ENCODE measurements around the gene NMRK2.
A peak's percentile ranks its signal among the peaks of the same experiment; 100 is the strongest.

Gene NMRK2

DNA sequence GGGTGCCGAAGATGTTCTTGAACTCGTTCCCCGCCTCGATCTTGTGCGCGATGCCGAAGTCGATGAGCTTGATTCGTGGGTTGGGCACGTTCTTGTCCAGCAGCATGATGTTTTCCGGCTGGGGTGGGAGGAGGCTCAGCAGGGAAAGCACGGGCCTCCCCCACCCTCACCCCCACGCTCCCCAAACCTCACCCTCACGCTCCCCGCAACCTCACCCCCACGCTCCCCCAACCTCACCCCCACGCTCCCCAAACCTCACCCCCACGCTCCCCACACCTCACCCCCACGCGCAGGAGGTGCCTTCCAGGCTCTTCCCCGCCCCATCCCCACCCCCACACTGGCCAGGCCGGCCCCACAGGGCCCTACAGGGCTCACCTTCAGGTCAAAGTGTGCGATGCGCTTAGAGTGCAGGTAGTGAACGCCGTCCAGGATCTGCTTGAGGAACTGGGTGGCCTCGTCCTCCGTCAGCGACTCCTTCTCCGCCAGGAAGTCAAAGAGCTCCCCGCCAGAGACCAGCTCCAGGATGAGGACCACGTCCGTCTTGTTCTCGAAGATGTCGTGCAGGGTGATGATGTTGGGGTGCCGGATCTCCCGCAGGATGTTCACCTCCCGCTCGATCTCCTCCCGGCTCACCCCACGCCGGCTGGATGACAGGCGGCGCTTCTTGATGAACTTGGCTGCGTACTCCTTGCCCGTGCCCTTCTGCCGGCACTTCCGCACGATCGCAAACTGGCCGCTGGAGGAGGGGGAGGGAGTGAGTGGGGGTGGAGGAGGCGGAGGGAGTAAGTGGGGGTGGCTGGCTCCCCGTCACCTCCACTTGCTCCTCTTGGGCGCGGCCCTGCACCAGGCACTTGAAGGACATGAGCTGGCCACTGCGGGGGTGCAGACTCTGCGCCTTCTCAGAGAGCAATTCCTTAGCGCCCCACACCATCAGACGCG is 31.7 kb downstream of the NMRK2 start:
- H3K27ac ChIP-seq = no peak overlapping the region
- TF ChIP-seq, protein P1, sequence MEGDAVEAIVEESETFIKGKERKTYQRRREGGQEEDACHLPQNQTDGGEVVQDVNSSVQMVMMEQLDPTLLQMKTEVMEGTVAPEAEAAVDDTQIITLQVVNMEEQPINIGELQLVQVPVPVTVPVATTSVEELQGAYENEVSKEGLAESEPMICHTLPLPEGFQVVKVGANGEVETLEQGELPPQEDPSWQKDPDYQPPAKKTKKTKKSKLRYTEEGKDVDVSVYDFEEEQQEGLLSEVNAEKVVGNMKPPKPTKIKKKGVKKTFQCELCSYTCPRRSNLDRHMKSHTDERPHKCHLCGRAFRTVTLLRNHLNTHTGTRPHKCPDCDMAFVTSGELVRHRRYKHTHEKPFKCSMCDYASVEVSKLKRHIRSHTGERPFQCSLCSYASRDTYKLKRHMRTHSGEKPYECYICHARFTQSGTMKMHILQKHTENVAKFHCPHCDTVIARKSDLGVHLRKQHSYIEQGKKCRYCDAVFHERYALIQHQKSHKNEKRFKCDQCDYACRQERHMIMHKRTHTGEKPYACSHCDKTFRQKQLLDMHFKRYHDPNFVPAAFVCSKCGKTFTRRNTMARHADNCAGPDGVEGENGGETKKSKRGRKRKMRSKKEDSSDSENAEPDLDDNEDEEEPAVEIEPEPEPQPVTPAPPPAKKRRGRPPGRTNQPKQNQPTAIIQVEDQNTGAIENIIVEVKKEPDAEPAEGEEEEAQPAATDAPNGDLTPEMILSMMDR (conservative IDR thresholded peaks at IDR 0.05) = no peak

DNA sequence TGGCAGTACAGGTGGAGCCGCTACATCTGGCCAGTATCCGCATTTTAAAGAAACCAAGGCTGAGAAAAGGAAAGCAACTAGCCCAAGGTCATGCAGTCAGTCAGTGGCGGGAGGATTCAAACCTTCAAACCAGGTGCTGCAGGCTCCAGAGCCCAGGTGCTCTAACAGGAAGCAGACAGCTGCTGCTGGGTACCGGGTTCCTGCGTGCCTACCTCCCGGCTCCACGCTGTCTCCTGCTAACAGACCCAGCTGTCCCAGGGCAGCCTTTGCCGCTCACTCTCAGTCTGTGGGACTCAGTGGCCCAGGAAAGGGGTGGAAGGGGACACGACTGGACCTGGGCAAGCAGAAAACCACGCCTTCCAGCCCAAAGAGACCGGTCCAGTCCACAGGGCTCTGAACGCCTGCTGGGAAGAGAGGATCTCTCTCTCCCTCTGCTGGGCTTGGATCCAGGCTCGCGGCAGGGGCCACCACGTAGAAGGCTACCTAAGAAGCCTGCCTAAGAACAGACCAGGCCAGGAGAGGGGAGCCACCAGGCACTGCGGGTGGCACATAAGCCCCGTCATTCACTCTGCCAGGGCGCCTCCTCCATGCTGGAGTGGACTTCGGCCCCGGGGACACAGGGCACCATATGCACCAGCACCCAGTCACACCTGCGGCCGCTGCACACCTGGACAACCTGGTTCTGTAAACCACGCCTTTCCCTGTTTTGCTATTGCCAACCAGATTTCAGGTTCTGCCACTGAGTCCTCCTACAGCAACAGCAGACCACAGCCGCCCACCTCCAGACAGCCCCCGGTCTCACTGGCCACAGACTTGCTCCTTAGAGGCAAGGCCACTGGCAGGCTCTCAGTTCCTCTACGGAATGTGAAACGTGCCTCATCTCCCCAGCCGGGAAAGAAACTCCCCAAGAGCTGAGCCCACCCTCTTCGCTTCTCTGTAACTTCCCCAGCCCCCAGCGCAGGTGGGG is 33.5 kb downstream of the NMRK2 start:
- H3K27ac ChIP-seq = no peak overlapping the region
- TF ChIP-seq, protein P1 (conservative IDR thresholded peaks at IDR 0.05) = no peak

DNA sequence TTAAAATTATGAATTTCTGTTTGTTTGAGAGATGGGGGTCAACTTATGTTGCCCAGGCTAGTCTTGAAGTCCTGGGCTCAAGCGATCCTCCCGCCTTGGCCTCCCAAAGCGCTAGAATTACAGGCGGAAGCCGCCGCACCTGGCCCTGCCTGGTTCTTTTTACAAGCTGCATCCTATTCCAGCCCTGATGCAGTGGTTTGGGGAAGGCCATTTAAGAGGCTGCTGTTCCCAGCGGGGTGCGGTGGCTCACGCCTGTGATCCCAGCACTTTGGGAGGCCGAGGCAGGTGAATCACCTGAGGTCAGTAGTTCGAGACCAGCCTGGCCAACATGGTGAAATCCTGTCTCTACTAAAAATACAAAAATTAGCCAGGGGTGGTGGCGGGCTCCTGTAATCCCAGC is 35.1 kb downstream of the NMRK2 start:
- H3K27ac ChIP-seq = peak overlapping the region; percentile 65; the same call in 1 of the 2 replicates

DNA sequence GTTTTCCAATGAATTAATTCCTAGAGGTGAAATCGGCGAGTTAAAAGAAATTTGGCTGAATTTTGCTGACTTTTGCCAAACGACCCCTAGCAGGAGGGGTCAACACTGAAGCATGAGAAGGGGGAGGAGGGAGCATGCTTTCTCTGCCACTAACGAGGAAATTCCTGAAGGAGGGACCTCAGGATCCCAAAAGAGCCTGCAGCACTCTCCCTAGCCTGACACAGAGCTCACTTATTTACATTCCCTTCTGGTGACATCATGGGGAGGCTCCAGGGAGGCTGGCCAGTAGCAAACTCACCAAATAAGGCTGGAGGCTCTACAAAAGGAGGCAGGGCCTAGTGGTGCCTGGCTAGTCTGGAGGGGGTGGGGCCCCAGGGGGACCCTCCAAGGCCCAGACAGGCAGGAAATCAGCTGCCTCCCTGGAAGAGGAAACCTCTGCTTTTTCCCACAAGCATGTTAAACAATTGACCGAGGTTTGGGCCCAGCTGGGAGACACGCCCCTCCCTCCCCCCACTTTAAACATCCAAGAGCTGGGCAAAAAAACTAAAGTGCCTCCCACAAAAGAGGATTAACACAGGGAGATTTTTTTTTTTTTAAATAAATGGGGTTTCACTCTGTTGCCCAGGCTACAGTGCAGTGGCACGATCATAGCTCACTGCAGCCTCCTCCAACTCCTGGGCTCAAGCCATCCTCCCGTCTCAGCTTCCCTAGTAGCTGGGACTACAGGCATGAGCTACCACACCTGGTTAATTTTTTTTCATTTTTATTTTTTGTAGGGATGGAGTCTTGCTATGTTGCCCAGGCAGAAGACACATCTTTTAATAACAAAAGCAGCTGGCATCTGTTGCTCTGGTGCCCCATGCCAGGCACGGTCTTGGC is 35.9 kb downstream of the NMRK2 start:
- TF ChIP-seq, protein P1 (conservative IDR thresholded peaks at IDR 0.05) = no peak
- H3K27ac ChIP-seq = peak overlapping the region; percentile 65

DNA sequence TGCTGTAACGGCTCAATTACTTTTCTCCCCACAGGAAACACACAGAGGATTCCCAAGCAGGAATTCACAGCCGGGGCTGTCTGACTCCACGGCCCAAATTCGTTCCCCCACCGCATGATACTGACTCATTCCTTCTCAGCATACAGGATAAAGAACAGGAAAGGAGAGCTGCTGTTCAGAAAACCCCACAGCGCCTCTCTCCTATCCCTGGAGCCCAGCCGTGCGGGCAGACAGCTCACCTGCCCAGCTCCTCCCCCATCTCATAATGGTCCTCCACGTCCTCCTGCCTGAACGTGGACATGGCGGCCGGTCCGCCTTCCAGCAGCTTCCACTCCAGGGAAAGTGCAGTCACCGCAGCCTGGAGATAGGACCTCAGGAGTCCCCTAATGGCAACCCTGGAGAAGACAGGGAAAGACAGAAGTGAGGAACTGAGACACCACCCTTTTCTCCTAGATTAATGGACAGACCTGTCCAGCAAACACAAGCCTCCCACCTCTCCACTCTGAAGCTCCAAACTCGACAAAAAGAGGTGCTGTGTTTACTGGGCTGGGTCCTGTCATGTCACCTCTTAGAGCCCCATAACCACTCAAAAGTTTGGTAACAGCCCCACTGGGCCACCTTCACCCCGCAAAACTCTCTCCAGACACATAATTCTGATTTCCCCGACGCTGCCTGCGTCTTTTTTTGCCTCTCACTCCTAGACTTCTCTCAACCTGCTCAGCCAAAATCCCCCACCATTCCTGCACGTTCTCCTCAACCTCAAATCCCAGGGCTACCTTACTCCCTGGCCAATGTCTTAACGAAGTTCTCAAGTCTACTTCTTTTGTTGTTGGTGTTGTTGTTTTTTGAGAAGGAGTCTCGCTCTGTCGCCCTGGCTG is 36.8 kb downstream of the NMRK2 start:
- peak overlapping the region; percentile 65 for H3K27ac ChIP-seq
- TF ChIP-seq, protein P1 (conservative IDR thresholded peaks at IDR 0.05) = peak; percentile 17; the same call in 1 of the 2 replicates

DNA sequence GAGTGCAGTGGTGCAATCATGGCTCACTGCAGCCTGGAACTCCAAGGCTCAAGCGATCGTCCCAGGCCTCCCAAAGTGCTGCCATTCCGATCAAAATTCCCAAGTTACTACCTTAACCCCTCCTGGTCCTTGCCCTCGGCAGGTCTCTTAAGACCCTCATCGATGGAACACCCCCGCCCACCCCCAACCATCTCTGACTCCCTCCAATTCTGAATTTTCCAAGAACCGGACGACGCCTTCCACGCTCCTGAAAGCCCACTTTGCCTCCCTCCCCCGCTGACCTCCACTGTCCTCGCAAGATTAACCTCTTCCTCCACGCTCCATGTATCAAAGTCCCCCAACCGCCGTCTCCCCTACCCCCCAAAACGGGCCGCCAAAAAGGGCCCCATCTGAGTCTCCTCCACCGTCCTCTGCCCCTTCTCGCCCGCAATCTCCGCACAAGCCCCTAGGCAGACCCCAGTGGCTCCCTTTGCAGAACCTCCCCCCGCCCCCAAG is 37.5 kb downstream of the NMRK2 start:
- H3K27ac ChIP-seq = peak overlapping the region; percentile 65
- TF ChIP-seq, protein P1 (conservative IDR thresholded peaks at IDR 0.05) = no peak

Data from VCaP (cell line).